HG02870 (cell line): ENCODE data around the gene PHPT1.
"Not testable (repeated sequence)": the region's sequence is repeated elsewhere in the genome, so short reads cannot be mapped to it uniquely, and the experiment has no call there.

Source experiments
- ATAC-seq: cut with Tn5 transposase; IDR thresholded peaks from one replicate; pipeline ENCODE4 v1.9.1; 2021; ENCODE audit warnings: mild to moderate bottlenecking, moderate library complexity; ENCODE audit not compliant: unreplicated experiment

PHPT1 gene

GRCh38 chr9:136835932-136836904, 13.0 kb upstream of the PHPT1 start:
- ATAC-seq: no peak

GRCh38 chr9:136837146-136837855, 11.9 kb upstream of the PHPT1 start:
- no peak for ATAC-seq

DNA sequence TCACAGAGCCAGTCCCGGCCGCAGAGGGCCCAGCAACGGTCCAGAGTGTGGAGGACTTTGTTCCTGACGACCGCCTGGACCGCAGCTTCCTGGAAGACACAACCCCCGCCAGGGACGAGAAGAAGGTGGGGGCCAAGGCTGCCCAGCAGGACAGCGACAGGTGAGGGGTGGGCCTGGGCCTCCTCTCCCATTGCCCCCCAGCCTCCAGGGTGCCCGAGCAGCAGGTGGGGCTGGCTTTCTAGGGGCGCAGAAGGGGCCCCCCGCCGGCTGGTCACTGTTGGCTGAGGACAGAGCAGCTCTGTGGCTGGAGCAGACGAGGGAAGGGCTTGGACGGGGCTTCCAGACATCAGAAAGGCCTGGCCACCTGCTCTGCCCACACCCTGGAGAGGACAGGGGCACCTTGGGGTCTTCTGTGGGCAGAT, 11.3 kb upstream of the PHPT1 start:
- ATAC-seq: not testable (repeated sequence)

DNA sequence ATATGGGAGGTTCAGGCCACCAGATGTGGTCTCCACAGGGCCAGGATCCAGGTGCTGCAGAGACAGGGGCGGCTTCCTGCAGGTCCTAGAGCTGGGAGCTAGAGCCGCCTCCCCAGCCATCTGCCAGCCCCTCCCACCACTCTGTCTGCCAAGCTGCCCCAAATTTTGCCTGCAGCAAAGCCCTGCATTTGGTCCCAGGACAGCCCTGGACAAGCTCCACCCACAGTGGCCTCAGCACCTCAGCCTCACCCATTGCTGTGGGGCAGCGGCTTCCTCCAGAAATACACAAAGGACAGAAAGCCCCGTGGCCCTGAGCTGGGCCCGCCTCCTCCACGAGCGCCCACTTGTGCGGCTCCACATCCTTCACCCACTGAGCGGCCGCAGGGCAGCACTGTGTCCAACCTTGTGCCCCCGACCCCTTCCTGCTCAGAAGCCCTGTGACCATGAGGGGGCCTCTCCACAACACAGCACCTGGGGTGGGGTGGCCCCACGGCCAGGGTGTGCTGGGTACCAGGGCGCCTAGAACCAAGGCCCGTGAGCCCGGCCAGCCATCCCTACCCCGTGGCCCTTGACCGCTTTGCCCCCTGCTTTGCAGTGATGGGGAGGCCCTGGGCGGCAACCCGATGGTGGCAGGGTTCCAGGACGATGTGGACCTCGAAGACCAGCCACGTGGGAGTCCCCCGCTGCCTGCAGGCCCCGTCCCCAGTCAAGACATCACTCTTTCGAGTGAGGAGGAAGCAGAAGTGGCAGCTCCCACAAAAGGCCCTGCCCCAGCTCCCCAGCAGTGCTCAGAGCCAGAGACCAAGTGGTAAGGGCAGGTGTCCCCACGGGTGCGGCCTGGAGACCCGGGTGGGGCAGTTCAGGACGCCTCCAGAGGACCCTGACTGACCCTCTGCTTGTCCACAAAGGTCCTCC, 10.6 kb upstream of the PHPT1 start:
- no peak for ATAC-seq

DNA sequence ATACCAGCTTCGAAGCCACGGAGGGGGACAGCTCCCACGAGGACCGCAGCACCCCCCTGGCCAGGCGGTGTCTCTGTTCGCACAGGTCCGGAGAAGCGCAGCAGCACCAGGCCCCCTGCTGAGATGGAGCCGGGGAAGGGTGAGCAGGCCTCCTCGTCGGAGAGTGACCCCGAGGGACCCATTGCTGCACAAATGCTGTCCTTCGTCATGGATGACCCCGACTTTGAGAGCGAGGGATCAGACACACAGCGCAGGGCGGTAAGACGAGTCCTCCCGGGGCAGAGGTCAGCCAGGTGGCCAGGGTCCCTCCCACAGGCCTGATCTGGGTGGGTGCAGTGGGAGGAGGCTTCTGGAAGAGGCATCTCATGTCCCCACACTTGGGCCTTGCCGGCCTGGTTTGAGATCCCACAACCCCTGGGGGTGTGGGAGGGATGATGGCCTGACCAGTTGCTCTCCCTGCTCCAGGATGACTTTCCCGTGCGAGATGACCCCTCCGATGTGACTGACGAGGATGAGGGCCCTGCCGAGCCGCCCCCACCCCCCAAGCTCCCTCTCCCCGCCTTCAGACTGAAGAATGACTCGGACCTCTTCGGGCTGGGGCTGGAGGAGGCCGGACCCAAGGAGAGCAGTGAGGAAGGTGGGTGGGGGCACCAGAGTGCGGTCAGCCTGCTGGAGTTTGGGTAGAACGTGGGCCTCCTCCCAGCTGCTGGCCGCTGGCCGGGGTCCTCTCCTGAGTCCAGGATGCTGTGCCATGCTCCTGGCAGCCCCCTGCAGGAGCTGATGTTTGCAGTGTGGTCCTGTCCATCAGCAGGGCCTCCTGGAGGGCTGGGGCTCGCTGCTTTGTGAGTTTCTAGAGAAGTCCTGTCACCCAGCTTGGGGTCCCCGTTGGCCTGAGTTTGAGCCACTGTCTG, 9.7 kb upstream of the PHPT1 start:
- no peak for ATAC-seq

DNA sequence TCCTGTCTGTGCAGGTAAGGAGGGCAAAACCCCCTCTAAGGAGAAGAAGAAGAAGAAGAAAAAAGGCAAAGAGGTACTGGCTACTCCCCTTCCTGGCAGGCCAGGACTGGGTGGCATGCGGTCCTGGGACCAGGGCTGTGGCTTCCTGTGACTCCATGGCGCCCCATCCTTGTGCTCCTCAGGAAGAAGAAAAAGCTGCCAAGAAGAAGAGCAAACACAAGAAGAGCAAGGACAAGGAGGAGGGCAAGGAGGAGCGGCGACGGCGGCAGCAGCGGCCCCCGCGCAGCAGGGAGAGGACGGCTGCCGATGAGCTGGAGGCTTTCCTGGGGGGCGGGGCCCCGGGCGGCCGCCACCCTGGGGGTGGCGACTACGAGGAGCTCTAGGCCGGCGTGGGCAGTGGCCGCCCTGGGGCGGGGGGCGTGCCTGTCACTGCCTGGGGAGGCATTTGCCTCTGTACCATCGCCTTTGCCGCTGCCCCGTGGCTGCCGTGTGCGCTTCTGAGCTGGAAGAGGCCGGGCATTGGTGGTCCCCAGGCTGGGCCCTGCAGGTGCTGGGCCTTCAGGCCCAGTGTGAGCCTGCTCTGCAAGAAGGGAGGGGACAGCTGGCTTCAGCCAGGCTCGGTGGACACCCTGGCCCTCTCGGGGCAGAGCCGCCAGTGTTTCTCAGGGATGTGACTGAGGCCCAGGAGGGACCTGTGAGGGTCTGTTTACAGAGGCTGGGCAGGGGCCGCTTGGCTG, 8.9 kb upstream of the PHPT1 start:
- no peak for ATAC-seq

DNA sequence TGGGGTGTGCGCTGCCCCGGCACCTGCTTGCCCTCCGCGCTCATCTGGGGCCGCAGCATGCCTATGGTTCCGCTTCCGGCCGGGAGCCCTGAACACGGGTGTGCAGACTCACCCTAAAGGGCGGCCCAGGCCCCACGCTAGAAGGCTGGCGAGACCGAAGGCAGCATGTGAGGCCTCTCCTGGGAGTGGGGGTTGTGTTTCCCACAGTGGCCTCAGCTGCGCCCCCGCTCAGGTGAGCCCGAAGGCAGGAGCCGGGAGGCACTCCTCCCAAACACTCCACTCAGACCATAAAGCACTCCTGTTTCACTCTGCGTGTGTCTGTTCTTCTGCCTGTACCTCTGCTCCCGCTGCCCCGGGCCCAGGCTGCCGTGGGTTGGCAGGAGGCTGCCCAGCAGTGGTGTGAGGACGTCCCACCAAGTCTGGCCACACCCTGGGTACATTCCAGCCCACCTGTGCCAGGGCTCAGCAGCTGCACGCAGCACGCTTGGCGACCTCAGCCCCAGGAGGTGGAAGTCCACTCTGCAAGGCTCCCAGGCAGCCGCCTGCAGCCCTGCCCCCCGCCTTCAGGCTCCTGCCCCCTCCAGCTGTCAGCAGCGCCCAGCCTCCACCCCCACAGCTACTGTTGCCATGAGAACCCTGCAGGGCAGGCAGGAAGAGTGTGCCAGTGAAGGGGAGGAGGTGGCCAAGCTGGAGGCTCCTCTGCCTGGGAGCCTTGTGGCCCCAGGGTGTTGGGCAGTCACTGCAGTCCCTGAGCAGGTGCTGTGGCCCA, 8.1 kb upstream of the PHPT1 start:
- ATAC-seq: no peak

GRCh38 chr9:136841646-136842379, 7.4 kb upstream of the PHPT1 start:
- not testable (repeated sequence) for ATAC-seq

DNA sequence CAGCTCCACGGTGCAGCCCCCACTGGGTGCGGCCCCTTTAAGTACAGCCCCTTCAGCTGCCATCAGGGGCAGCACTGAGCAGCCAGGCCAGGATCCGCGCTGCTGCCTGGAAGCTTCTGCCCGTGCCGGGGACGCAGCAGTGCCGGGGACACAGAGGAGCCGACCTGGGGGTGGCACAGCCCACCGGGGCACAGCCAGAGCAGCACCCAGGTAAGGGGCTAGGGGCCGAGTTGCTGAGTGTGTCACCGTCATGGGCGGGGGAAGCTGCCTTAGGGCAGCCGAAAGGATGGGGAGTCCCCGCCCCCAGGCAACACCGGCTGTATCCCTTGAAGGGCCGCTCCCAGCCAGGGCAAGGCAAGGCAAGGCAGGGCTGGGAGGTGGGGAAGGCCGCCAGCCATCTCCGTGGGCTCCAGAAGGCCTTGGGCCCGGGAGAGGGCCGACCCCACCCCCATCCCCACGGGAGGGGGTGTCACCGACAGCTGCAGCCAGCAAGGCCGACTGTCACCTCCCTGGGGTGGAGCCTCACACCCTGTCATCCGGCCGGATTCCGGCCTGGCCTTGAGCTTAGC, 6.7 kb upstream of the PHPT1 start, which contains the start of gene AJM1:
Gene AJM1, plus strand, starts transcription at position 99 of the 569 bp plus-strand sequence. CDS start 1,937 bp downstream, outside the sequence.
- ATAC-seq: peak; percentile 76

GRCh38 chr9:136843159-136843800, 5.9 kb upstream of the PHPT1 start:
- ATAC-seq: not testable (repeated sequence)

- ATAC-seq: not testable (repeated sequence)
These were observed 5.1 kb upstream of the PHPT1 start for GRCh38 chr9:136843801-136844740.

GRCh38 chr9:136844761-136845464, 4.3 kb upstream of the PHPT1 start:
- no peak for ATAC-seq

DNA sequence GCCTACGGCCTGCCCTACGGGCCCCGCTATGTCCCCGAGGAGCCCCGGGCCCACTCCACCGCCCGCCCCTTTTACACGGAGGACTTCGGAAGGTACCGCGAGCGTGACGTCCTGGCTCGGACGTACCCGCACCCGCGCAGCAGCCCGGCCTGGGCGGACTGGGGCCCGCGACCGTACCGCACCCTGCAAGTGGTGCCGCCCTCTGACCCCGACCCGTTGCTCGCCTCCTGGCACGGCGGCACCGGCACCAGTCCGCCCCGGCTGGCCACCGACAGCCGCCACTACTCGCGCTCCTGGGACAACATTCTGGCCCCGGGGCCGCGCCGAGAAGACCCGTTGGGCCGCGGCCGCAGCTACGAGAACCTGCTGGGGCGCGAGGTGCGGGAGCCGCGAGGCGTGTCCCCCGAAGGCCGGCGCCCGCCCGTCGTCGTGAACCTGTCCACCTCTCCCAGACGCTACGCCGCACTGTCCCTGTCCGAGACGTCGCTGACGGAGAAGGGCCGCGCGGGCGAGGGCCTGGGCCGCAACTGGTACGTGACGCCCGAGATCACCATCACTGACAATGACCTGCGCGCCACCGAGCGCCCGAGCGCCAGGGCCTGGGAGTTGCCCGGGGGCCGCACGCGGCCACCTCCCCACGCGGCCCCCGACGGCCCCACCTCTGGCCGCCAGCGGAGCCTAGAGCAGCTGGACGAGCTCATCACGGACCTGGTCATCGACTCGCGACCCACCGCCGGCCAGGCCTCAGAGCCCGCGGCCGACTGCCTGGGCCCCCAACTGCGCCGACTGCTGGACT, 3.5 kb upstream of the PHPT1 start:
- ATAC-seq: no peak

DNA sequence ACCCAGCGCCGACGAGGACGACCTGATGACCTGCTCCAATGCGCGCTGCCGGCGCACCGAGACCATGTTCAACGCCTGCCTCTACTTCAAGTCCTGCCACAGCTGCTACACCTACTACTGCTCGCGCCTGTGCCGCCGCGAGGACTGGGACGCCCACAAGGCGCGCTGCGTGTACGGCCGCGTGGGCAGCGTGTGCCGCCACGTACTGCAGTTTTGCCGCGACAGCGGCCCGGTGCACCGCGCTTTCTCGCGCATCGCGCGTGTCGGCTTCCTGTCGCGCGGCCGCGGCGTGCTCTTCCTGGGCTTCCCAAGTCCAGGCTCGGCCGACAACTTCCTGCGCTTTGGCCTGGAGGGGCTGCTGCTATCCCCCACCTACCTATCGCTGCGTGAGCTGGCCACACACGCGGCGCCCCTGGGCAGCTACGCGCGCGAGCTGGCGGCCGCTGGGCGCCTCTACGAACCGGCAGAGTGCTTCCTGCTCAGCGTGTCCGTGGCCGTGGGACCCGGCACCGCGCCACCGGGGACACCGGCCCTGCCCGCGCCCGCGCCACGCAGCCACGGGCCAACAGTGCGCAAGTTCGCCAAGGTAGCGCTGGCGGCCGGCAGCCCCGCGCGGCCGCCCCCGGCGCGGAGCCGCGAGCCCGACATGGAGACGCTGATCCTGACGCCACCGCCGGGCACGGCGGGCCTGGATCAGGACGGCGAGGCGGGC, 2.7 kb upstream of the PHPT1 start:
- no peak for ATAC-seq
